NT2/D1 (cell line): ENCODE results near the gene CCDC80.

ENCODE experiments used
- SUZ12 ChIP-seq: IDR thresholded peaks from 2 replicates; pipeline ENCODE4 v1.6.1; 2011; ENCODE audit not compliant: insufficient read length, insufficient read depth; ENCODE audit errors: extremely low read depth
- YY1 ChIP-seq: IDR thresholded peaks from 2 replicates; pipeline ENCODE4 v1.6.1; 2011; ENCODE audit not compliant: insufficient read length, insufficient read depth

DNA sequence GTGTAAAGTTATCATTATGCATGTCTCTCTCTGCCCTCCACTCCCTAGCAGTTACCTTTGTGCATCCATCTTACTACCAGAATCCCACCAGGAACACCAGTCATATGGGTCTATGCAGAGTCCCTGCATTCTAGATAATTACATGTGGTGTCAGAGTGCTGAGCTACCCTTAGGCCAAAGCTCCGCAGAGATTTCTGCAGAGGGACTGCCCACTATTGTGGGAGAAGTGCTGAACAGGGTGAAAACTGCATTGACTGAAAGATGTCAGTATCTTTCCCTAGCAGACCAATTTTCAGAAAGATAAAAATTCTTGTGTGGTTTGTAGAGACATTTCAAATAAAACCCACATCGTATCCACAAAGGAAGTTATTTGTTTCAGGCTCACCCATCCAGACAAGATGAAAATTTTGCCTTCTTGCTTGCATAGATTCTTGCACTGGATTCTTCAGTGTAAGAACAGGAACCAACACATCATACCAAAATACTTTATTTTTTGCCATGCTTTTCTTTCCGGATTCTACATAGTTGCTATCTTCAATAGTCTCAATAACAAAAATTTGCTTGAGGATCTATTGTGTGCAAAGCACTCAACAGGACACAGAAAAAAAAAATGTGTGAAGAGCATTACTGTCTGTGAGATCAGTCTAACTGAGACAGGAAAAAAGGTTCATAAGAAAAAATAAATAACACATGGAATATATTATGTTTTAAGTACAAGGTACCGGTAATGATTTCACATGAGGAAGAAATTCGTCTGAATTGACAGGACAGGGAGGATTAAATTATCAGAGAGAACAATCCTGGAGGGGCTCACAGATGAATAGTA lies 32.0 kb upstream of the CCDC80 start:
- TF ChIP-seq YY1, result no peak
- TF ChIP-seq SUZ12, result no peak
